SU-DHL-6 (cell line): Measurements from ENCODE around the gene RNF8.

ENCODE experiments used
- EZH2phosphoT487 ChIP-seq: fragments of 200-600 bp; sonication (generic), shearing (Covaris generic); conservative IDR thresholded peaks from 2 replicates; pipeline ENCODE4 v1.6.1; 2018; ENCODE audit warnings: mild to moderate bottlenecking, antibody characterized with exemption, low read length, moderate library complexity, mixed read lengths
- TF ChIP-seq, protein P1 (sequence below): fragments of 200-600 bp; sonication (generic); IDR thresholded peaks from one replicate; pipeline ENCODE4 v1.5.1; 2017; ENCODE audit warnings: antibody characterized with exemption, mild to moderate bottlenecking, low read length, moderate library complexity; ENCODE audit not compliant: insufficient read depth, poor library complexity, severe bottlenecking

GRCh38 chr6:37368961-37369320, 15.2 kb downstream of the RNF8 start:
- TF ChIP-seq, protein P1, sequence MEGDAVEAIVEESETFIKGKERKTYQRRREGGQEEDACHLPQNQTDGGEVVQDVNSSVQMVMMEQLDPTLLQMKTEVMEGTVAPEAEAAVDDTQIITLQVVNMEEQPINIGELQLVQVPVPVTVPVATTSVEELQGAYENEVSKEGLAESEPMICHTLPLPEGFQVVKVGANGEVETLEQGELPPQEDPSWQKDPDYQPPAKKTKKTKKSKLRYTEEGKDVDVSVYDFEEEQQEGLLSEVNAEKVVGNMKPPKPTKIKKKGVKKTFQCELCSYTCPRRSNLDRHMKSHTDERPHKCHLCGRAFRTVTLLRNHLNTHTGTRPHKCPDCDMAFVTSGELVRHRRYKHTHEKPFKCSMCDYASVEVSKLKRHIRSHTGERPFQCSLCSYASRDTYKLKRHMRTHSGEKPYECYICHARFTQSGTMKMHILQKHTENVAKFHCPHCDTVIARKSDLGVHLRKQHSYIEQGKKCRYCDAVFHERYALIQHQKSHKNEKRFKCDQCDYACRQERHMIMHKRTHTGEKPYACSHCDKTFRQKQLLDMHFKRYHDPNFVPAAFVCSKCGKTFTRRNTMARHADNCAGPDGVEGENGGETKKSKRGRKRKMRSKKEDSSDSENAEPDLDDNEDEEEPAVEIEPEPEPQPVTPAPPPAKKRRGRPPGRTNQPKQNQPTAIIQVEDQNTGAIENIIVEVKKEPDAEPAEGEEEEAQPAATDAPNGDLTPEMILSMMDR, result no peak
- TF ChIP-seq EZH2phosphoT487, result no peak
